ENCODE results near the gene ZNF57. TPM values are rescaled to one million over a fixed set of nuclear protein-coding genes. Genes with fewer than 3 reads are reported as not detected.

Gene ZNF57
- total and polyA plus RNA-seq, 9 of the 15 experiments (the other 6 are each of a cell fraction or from before 2014, with no cell fraction given), result 3.9 to 13.5 (median 7.8) TPM

- TF ChIP-seq HBP1 (CRISPR knock-in tag; IDR thresholded peaks at IDR 0.05) (peak; percentile 83; the same call in 1 of the 2 replicates), TEAD1 (CRISPR knock-in tag; IDR thresholded peaks at IDR 0.05) (peak; percentile 39 to 64; a peak in 1 of 4 replicates), ESRRA (IDR thresholded peaks at IDR 0.05; ENCODE audit: borderline replicate concordance, low read depth) (peak; percentile 65), TBP (optimal IDR thresholded peaks at IDR 0.05; ENCODE audit: low read depth, low read length) (peak; percentile 84), MAZ (CRISPR knock-in tag; conservative IDR thresholded peaks at IDR 0.05 in 1 of 2, IDR thresholded peaks at IDR 0.05 in 1 of 2) (peak; percentile 70 to 77), KLF13 (tag; IDR thresholded peaks at IDR 0.05; ENCODE audit: borderline replicate concordance, low read depth) (peak; percentile 41; the same call in 1 of the 2 replicates), PHF21A (IDR thresholded peaks at IDR 0.05; ENCODE audit: borderline replicate concordance, low read depth) (no peak), PKNOX1 (IDR thresholded peaks at IDR 0.05) (peak; percentile 98), FOXK2 (conservative IDR thresholded peaks at IDR 0.05 in 1 of 2, IDR thresholded peaks at IDR 0.05 in 1 of 2; ENCODE audit: low read depth in 2 of 2) (peak; percentile 57 to 87), GATAD2A (IDR thresholded peaks at IDR 0.05) (no peak), RBM39 (optimal IDR thresholded peaks at IDR 0.05; ENCODE audit: low read depth, low read length) (no peak), IRF9 (tag; IDR thresholded peaks at IDR 0.05) (no peak), GABPB1 (CRISPR knock-in tag; IDR thresholded peaks at IDR 0.05) (peak; percentile 98), NR2C1 (IDR thresholded peaks at IDR 0.05) (peak; percentile 100), NR2C1 (tag; IDR thresholded peaks at IDR 0.05) (peak; percentile 100)
- TF ChIP-seq, protein P1, sequence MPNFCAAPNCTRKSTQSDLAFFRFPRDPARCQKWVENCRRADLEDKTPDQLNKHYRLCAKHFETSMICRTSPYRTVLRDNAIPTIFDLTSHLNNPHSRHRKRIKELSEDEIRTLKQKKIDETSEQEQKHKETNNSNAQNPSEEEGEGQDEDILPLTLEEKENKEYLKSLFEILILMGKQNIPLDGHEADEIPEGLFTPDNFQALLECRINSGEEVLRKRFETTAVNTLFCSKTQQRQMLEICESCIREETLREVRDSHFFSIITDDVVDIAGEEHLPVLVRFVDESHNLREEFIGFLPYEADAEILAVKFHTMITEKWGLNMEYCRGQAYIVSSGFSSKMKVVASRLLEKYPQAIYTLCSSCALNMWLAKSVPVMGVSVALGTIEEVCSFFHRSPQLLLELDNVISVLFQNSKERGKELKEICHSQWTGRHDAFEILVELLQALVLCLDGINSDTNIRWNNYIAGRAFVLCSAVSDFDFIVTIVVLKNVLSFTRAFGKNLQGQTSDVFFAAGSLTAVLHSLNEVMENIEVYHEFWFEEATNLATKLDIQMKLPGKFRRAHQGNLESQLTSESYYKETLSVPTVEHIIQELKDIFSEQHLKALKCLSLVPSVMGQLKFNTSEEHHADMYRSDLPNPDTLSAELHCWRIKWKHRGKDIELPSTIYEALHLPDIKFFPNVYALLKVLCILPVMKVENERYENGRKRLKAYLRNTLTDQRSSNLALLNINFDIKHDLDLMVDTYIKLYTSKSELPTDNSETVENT (CRISPR knock-in tag; IDR thresholded peaks at IDR 0.05), result no peak
- TF ChIP-seq, protein P2, sequence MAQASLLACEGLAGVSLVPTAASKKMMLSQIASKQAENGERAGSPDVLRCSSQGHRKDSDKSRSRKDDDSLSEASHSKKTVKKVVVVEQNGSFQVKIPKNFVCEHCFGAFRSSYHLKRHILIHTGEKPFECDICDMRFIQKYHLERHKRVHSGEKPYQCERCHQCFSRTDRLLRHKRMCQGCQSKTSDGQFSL (CRISPR knock-in tag; IDR thresholded peaks at IDR 0.05), result 0 out of 2 replicates have a peak, but pooled peaks have one; percentile 37
- TF ChIP-seq, protein P2 (tag; IDR thresholded peaks at IDR 0.05), result peak in 1 of 2 experiments; percentile 45; a peak in 1 of 4 replicates
Measured at GRCh38 chr19:2950286-2951124, 49.8 kb downstream of the ZNF57 start (continued).

Measured in K562 (cell line).